WTC11 (cell line): ENCODE results near the gene RUNX2. TPM values are rescaled to one million over a fixed set of nuclear protein-coding genes. Genes with fewer than 3 reads are reported as not detected.

Experiments used
- ATAC-seq: fragments of 200-7000 bp; cut with Tn5 transposase; 2 replicates; pipeline ENCODE4 v1.10.0; 2021; ENCODE audit warnings: mild to moderate bottlenecking, moderate library complexity
- CTCF ChIA-PET: fragments of 300-600 bp; sonication (Branson Sonifier 250); formaldehyde crosslinking; loops from one replicate; lab custom pipeline; 2021; ENCODE audit warnings: antibody characterized with exemption; lab: Charles Lee
- POLR2A ChIA-PET: fragments of 350-600 bp; sonication (Branson Sonifier 250); formaldehyde crosslinking; loops from one replicate; lab custom pipeline; 2021; ENCODE audit warnings: antibody characterized with exemption; lab: Charles Lee
- DNase-seq: peaks from one replicate; pipeline ENCODE4 v3.0.0; 2021; ENCODE audit warnings: low spot score
- H3K27ac Mint-ChIP-seq: 2 replicates; pipeline ENCODE4 v1.8.0; 2021; ENCODE audit warnings: mixed read lengths
- H3K27me3 Mint-ChIP-seq: 2 replicates; pipeline ENCODE4 v1.8.0; 2021; ENCODE audit warnings: low read depth, mild to moderate bottlenecking, moderate library complexity, mixed read lengths
- H3K36me3 Mint-ChIP-seq: 2 replicates; pipeline ENCODE4 v1.8.0; 2021; ENCODE audit warnings: mixed read lengths
- H3K4me1 Mint-ChIP-seq: 2 replicates; pipeline ENCODE4 v1.8.0; 2022; ENCODE audit warnings: mixed read lengths
- H3K4me3 Mint-ChIP-seq: 2 replicates; pipeline ENCODE4 v1.8.0; 2021; ENCODE audit warnings: mild to moderate bottlenecking, moderate library complexity, mixed read lengths
- H3K9me3 Mint-ChIP-seq: 2 replicates; pipeline ENCODE4 v1.8.0; 2021; ENCODE audit warnings: mixed read lengths
- ATF1 ChIP-seq: sonication (generic); formaldehyde crosslinking; IDR thresholded peaks from 2 replicates; pipeline ENCODE4 v1.8.1; 2023; ENCODE audit warnings: mild to moderate bottlenecking, moderate library complexity, missing genetic modification reagents
- CREB1 ChIP-seq: sonication (generic); formaldehyde crosslinking; IDR thresholded peaks from 2 replicates; pipeline ENCODE4 v1.8.0; 2023; ENCODE audit warnings: mild to moderate bottlenecking, missing genetic modification reagents
- ETV6 ChIP-seq: sonication (generic); formaldehyde crosslinking; IDR thresholded peaks from 2 replicates; pipeline ENCODE4 v1.8.1; 2022; ENCODE audit warnings: mild to moderate bottlenecking, missing genetic modification reagents
- FOXK1 ChIP-seq: sonication (generic); formaldehyde crosslinking; IDR thresholded peaks from 2 replicates; pipeline ENCODE4 v1.8.0; 2022; ENCODE audit warnings: mild to moderate bottlenecking, moderate library complexity, missing genetic modification reagents
- FOXP1 ChIP-seq: sonication (generic); formaldehyde crosslinking; IDR thresholded peaks from 2 replicates; pipeline ENCODE4 v1.8.0; 2022; ENCODE audit warnings: missing genetic modification reagents, mild to moderate bottlenecking, moderate library complexity, borderline replicate concordance
- FOXP4 ChIP-seq: sonication (generic); formaldehyde crosslinking; IDR thresholded peaks from 2 replicates; pipeline ENCODE4 v1.8.0; 2022; ENCODE audit warnings: mild to moderate bottlenecking, missing genetic modification reagents
- GABPB1 ChIP-seq: sonication (generic); formaldehyde crosslinking; IDR thresholded peaks from 2 replicates; pipeline ENCODE4 v1.8.1; 2023; ENCODE audit warnings: mild to moderate bottlenecking, missing genetic modification reagents
- IRF2 ChIP-seq: sonication (generic); formaldehyde crosslinking; IDR thresholded peaks from 2 replicates; pipeline ENCODE4 v1.8.0; 2022; ENCODE audit warnings: low read depth, missing genetic modification reagents, borderline replicate concordance
- KAT7 ChIP-seq: sonication (generic); formaldehyde crosslinking; IDR thresholded peaks from 2 replicates; pipeline ENCODE4 v1.8.1; 2023; ENCODE audit warnings: missing genetic modification reagents, mild to moderate bottlenecking, borderline replicate concordance
- NR2C2 ChIP-seq: sonication (generic); formaldehyde crosslinking; IDR thresholded peaks from 2 replicates; pipeline ENCODE4 v1.8.0; 2022; ENCODE audit warnings: mild to moderate bottlenecking, missing genetic modification reagents
- NR3C1 ChIP-seq: sonication (generic); formaldehyde crosslinking; conservative IDR thresholded peaks from 2 replicates; pipeline ENCODE4 v1.8.1; 2023; ENCODE audit warnings: low read depth, mild to moderate bottlenecking, missing genetic modification reagents
- TP53 ChIP-seq: sonication (generic); formaldehyde crosslinking; IDR thresholded peaks from 2 replicates; pipeline ENCODE4 v1.8.1; 2023; ENCODE audit warnings: mild to moderate bottlenecking, missing genetic modification reagents
- ZBTB21 ChIP-seq: sonication (generic); formaldehyde crosslinking; IDR thresholded peaks from 2 replicates; pipeline ENCODE4 v1.8.1; 2023; ENCODE audit warnings: mild to moderate bottlenecking, missing genetic modification reagents, borderline replicate concordance
- ZNF121 ChIP-seq: sonication (generic); formaldehyde crosslinking; IDR thresholded peaks from 2 replicates; pipeline ENCODE4 v1.8.0; 2023; ENCODE audit warnings: missing genetic modification reagents
- ZNF423 ChIP-seq: fragments of 250-450 bp; sonication (Bioruptor Pico); IDR thresholded peaks from 2 replicates; pipeline ENCODE4 v2.1.2; 2022; ENCODE audit warnings: mild to moderate bottlenecking, moderate library complexity
- ZSCAN18 ChIP-seq: fragments of 250-450 bp; sonication (Bioruptor Pico); IDR thresholded peaks from 2 replicates; pipeline ENCODE4 v2.1.2; 2022; ENCODE audit warnings: mild to moderate bottlenecking, moderate library complexity
- total RNA-seq: library from RNA; stranded (reverse); gene quantifications from 3 replicates; pipeline ENCODE4 v1.2.3, GENCODE V29; 2021
- TF ChIP-seq, protein P1 (sequence below): fragments of 250-450 bp; sonication (Bioruptor Pico); IDR thresholded peaks from 2 replicates; pipeline ENCODE4 v1.8.0; 2021; ENCODE audit warnings: mild to moderate bottlenecking
- TF ChIP-seq, protein P2 (sequence below): fragments of 200-600 bp; IDR thresholded peaks from 2 replicates; pipeline ENCODE4 v1.8.0; 2022; ENCODE audit warnings: antibody characterized with exemption
- TF ChIP-seq, protein P3 (sequence below): sonication (generic); formaldehyde crosslinking; IDR thresholded peaks from 2 replicates; pipeline ENCODE4 v1.8.1; 2023; ENCODE audit warnings: mild to moderate bottlenecking, missing genetic modification reagents

RUNX2 gene
- total RNA-seq, 1 experiment from 2014 or later, result 0.28 TPM

DNA sequence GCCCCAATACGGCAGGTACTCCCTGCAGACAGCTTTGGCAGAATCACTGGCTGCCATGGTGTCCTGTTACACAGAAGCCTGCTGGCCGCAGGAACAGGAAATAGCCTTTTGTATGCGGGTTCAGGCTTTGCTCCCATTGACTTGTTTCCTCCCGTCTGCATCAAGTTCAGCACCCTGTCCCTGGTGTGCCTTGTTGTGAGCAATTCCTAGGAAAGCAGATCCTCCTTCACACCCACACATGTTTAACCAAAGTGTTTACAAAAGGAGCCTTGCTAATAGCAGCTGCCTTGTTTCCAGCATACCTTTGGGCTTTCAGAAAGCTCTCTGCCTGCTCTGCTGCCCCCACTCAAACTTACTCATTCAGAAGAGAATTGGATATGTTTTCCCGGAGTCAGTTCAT, 176.8 kb downstream of the RUNX2 start (continued):
- no peak for TF ChIP-seq FOXP4 (CRISPR knock-in tag)
- no peak for TF ChIP-seq GABPB1 (CRISPR knock-in tag)
- TF ChIP-seq ZNF423 (CRISPR knock-in tag), result peak; percentile 10; the same call in 1 of the 2 replicates
- TF ChIP-seq ZSCAN18, result no peak
- TF ChIP-seq, protein P1, sequence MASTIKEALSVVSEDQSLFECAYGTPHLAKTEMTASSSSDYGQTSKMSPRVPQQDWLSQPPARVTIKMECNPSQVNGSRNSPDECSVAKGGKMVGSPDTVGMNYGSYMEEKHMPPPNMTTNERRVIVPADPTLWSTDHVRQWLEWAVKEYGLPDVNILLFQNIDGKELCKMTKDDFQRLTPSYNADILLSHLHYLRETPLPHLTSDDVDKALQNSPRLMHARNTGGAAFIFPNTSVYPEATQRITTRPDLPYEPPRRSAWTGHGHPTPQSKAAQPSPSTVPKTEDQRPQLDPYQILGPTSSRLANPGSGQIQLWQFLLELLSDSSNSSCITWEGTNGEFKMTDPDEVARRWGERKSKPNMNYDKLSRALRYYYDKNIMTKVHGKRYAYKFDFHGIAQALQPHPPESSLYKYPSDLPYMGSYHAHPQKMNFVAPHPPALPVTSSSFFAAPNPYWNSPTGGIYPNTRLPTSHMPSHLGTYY (CRISPR knock-in tag), result no peak
- no peak for TF ChIP-seq TP53 (CRISPR knock-in tag)
- TF ChIP-seq FOXK1 (CRISPR knock-in tag), result 0 out of 2 replicates have a peak, but pooled peaks have one; percentile 41
- TF ChIP-seq, protein P2, sequence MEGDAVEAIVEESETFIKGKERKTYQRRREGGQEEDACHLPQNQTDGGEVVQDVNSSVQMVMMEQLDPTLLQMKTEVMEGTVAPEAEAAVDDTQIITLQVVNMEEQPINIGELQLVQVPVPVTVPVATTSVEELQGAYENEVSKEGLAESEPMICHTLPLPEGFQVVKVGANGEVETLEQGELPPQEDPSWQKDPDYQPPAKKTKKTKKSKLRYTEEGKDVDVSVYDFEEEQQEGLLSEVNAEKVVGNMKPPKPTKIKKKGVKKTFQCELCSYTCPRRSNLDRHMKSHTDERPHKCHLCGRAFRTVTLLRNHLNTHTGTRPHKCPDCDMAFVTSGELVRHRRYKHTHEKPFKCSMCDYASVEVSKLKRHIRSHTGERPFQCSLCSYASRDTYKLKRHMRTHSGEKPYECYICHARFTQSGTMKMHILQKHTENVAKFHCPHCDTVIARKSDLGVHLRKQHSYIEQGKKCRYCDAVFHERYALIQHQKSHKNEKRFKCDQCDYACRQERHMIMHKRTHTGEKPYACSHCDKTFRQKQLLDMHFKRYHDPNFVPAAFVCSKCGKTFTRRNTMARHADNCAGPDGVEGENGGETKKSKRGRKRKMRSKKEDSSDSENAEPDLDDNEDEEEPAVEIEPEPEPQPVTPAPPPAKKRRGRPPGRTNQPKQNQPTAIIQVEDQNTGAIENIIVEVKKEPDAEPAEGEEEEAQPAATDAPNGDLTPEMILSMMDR, result no peak
- no peak for TF ChIP-seq IRF2 (CRISPR knock-in tag)

DNA sequence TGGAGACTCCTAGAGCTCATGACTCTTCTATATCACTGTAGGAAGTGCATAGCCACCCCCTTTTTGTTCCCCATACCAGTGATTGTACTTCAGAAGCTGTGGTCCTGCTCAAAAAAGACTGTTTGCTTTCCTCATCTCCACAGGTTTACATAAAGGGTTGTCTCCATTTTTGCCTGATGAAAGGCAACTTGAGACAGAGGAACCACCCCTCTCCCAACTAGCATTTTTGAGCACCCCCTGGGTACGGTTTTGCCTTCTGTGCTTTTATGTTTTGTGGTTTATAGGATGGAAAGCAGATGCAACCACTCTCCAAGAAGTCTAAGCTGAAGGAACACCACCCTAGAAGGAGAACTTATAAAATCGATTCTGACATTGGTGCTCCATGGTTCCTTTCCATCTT, 177.3 kb downstream of the RUNX2 start:
- no peak for ATAC-seq
- Mint-ChIP-seq H3K4me1 (peaks cover 25% of the 10 kb centered on the region), H3K4me3 (no peak overlapping the region)
- DNase-seq, result no peak
- TF ChIP-seq GABPB1 (CRISPR knock-in tag), result no peak
- TF ChIP-seq, protein P3, sequence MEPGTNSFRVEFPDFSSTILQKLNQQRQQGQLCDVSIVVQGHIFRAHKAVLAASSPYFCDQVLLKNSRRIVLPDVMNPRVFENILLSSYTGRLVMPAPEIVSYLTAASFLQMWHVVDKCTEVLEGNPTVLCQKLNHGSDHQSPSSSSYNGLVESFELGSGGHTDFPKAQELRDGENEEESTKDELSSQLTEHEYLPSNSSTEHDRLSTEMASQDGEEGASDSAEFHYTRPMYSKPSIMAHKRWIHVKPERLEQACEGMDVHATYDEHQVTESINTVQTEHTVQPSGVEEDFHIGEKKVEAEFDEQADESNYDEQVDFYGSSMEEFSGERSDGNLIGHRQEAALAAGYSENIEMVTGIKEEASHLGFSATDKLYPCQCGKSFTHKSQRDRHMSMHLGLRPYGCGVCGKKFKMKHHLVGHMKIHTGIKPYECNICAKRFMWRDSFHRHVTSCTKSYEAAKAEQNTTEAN (CRISPR knock-in tag), result no peak
- TF ChIP-seq ATF1 (CRISPR knock-in tag), result no peak
- no peak for TF ChIP-seq ZNF121 (CRISPR knock-in tag)
- no peak for TF ChIP-seq NR3C1
- no peak for TF ChIP-seq FOXK1 (CRISPR knock-in tag)
- TF ChIP-seq, protein P1 (CRISPR knock-in tag), result no peak
- no peak for TF ChIP-seq CREB1 (CRISPR knock-in tag)
- TF ChIP-seq KAT7, result no peak
- TF ChIP-seq ETV6 (CRISPR knock-in tag), result no peak
- no peak for TF ChIP-seq ZBTB21 (CRISPR knock-in tag)
- no peak for TF ChIP-seq ZNF423 (CRISPR knock-in tag)
- no peak for TF ChIP-seq NR2C2
- no peak for TF ChIP-seq FOXP1 (CRISPR knock-in tag)
- TF ChIP-seq FOXP4 (CRISPR knock-in tag), result no peak
- TF ChIP-seq, all 79 proteins: peak for 0
- Mint-ChIP-seq H3K36me3 (no peaks in the 10 kb centered on the region), H3K27me3 (no peaks in the 10 kb centered on the region), H3K9me3 (no peaks in the 10 kb centered on the region), H3K27ac (peak overlapping the region; percentile 93)
- CTCF ChIA-PET, result interaction anchor here (1.1 to 1.5 kb wide), 4 partner anchors 16 to 1030 kb away, joined by 3 to 6 read pairs (median 4); no protein-coding TSS in a partner anchor
- POLR2A ChIA-PET, result no interaction called here
